Measurements from ENCODE around the gene PLXNA4.

Gene PLXNA4

GRCh38 chr7:132276234-132276630 lies 300.0 kb downstream of the PLXNA4 start:
- Histone ChIP-seq H3K27ac (ENCODE audit: insufficient read depth, low read depth, low read length, poor library complexity, severe bottlenecking) (no peak overlapping the region), H3K4me3 (ENCODE audit: insufficient read depth, low read depth, low read length) (no peak overlapping the region), H3K36me3 (ENCODE audit: control insufficient read depth, insufficient read depth, low read length) (no peaks in the 10 kb centered on the region), H3K9me3 (ENCODE audit: control insufficient read depth, low read length) (no peaks in the 10 kb centered on the region), H3K27me3 (ENCODE audit: control insufficient read depth, insufficient read depth, low read length, poor library complexity, severe bottlenecking) (no peaks in the 10 kb centered on the region), H3K4me1 (ENCODE audit: control insufficient read depth, insufficient read depth, low read length) (peaks cover 5% of the 10 kb centered on the region)
- WGBS, 2 experiments, result 62% methylated on average over 3 of the region's 3 CpGs

- WGBS, 2 experiments, result 82 to 85% methylated on average over 4 of the region's 4 CpGs
- no peak overlapping the region for H3K27ac ChIP-seq (ENCODE audit: insufficient read depth, low read depth, low read length, poor library complexity, severe bottlenecking)
- no peaks in the 10 kb centered on the region for H3K27me3 ChIP-seq (ENCODE audit: control insufficient read depth, insufficient read depth, low read length, poor library complexity, severe bottlenecking)
- no peaks in the 10 kb centered on the region for H3K36me3 ChIP-seq (ENCODE audit: control insufficient read depth, insufficient read depth, low read length)
- no peaks in the 10 kb centered on the region for H3K9me3 ChIP-seq (ENCODE audit: control insufficient read depth, low read length)
- peaks cover 5% of the 10 kb centered on the region for H3K4me1 ChIP-seq (ENCODE audit: control insufficient read depth, insufficient read depth, low read length)
- no peak overlapping the region for H3K4me3 ChIP-seq (ENCODE audit: insufficient read depth, low read depth, low read length)
Observed at GRCh38 chr7:132275416-132276233, 300.6 kb downstream of the PLXNA4 start.

GRCh38 chr7:132272763-132273371 lies 303.4 kb downstream of the PLXNA4 start:
- H3K27me3 ChIP-seq (ENCODE audit: control insufficient read depth, insufficient read depth, low read length, poor library complexity, severe bottlenecking), result no peaks in the 10 kb centered on the region
- no peak overlapping the region for H3K4me3 ChIP-seq (ENCODE audit: insufficient read depth, low read depth, low read length)
- WGBS, 2 experiments, result 88 to 89% methylated on average over 9 of the region's 9 CpGs
- H3K4me1 ChIP-seq (ENCODE audit: control insufficient read depth, insufficient read depth, low read length), result peaks cover 5% of the 10 kb centered on the region
- H3K27ac ChIP-seq (ENCODE audit: insufficient read depth, low read depth, low read length, poor library complexity, severe bottlenecking), result no peak overlapping the region
- H3K9me3 ChIP-seq (ENCODE audit: control insufficient read depth, low read length), result no peaks in the 10 kb centered on the region
- H3K36me3 ChIP-seq (ENCODE audit: control insufficient read depth, insufficient read depth, low read length), result no peaks in the 10 kb centered on the region

GRCh38 chr7:132270517-132270916 lies 305.8 kb downstream of the PLXNA4 start:
- Histone ChIP-seq H3K36me3 (ENCODE audit: control insufficient read depth, insufficient read depth, low read length) (no peaks in the 10 kb centered on the region), H3K27ac (ENCODE audit: insufficient read depth, low read depth, low read length, poor library complexity, severe bottlenecking) (no peak overlapping the region), H3K9me3 (ENCODE audit: control insufficient read depth, low read length) (no peaks in the 10 kb centered on the region), H3K4me3 (ENCODE audit: insufficient read depth, low read depth, low read length) (no peak overlapping the region), H3K27me3 (ENCODE audit: control insufficient read depth, insufficient read depth, low read length, poor library complexity, severe bottlenecking) (no peaks in the 10 kb centered on the region), H3K4me1 (ENCODE audit: control insufficient read depth, insufficient read depth, low read length) (peaks cover 3% of the 10 kb centered on the region)
- WGBS, 2 experiments, result 50 to 73% methylated on average over 1 of the region's 2 CpGs

GRCh38 chr7:132269718-132270117 lies 306.6 kb downstream of the PLXNA4 start:
- Histone ChIP-seq H3K9me3 (ENCODE audit: control insufficient read depth, low read length) (no peaks in the 10 kb centered on the region), H3K27ac (ENCODE audit: insufficient read depth, low read depth, low read length, poor library complexity, severe bottlenecking) (no peak overlapping the region), H3K27me3 (ENCODE audit: control insufficient read depth, insufficient read depth, low read length, poor library complexity, severe bottlenecking) (no peaks in the 10 kb centered on the region), H3K36me3 (ENCODE audit: control insufficient read depth, insufficient read depth, low read length) (no peaks in the 10 kb centered on the region), H3K4me3 (ENCODE audit: insufficient read depth, low read depth, low read length) (no peak overlapping the region), H3K4me1 (ENCODE audit: control insufficient read depth, insufficient read depth, low read length) (no peaks in the 10 kb centered on the region)
- WGBS, 2 experiments, result 63 to 65% methylated on average over 5 of the region's 5 CpGs

- H3K4me1 ChIP-seq (ENCODE audit: control insufficient read depth, insufficient read depth, low read length), result no peaks in the 10 kb centered on the region
- H3K36me3 ChIP-seq (ENCODE audit: control insufficient read depth, insufficient read depth, low read length), result no peaks in the 10 kb centered on the region
- H3K27me3 ChIP-seq (ENCODE audit: control insufficient read depth, insufficient read depth, low read length, poor library complexity, severe bottlenecking), result no peaks in the 10 kb centered on the region
- H3K27ac ChIP-seq (ENCODE audit: insufficient read depth, low read depth, low read length, poor library complexity, severe bottlenecking), result no peak overlapping the region
- 89 to 92% methylated on average over 4 of the region's 4 CpGs for WGBS, 2 experiments
- no peak overlapping the region for H3K4me3 ChIP-seq (ENCODE audit: insufficient read depth, low read depth, low read length)
- H3K9me3 ChIP-seq (ENCODE audit: control insufficient read depth, low read length), result no peaks in the 10 kb centered on the region
Observed at GRCh38 chr7:132263151-132263550, 313.1 kb downstream of the PLXNA4 start.

GRCh38 chr7:132262160-132262470 lies 314.2 kb downstream of the PLXNA4 start:
- Histone ChIP-seq H3K9me3 (ENCODE audit: control insufficient read depth, low read length) (no peaks in the 10 kb centered on the region), H3K27me3 (ENCODE audit: control insufficient read depth, insufficient read depth, low read length, poor library complexity, severe bottlenecking) (no peaks in the 10 kb centered on the region), H3K4me1 (ENCODE audit: control insufficient read depth, insufficient read depth, low read length) (no peaks in the 10 kb centered on the region), H3K27ac (ENCODE audit: insufficient read depth, low read depth, low read length, poor library complexity, severe bottlenecking) (no peak overlapping the region), H3K36me3 (ENCODE audit: control insufficient read depth, insufficient read depth, low read length) (no peaks in the 10 kb centered on the region), H3K4me3 (ENCODE audit: insufficient read depth, low read depth, low read length) (no peak overlapping the region)
- 91 to 99% methylated on average over 6 of the region's 6 CpGs for WGBS, 2 experiments

- Histone ChIP-seq H3K27me3 (ENCODE audit: control insufficient read depth, insufficient read depth, low read length, poor library complexity, severe bottlenecking) (no peaks in the 10 kb centered on the region), H3K9me3 (ENCODE audit: control insufficient read depth, low read length) (no peaks in the 10 kb centered on the region), H3K4me3 (ENCODE audit: insufficient read depth, low read depth, low read length) (no peak overlapping the region), H3K4me1 (ENCODE audit: control insufficient read depth, insufficient read depth, low read length) (no peaks in the 10 kb centered on the region), H3K36me3 (ENCODE audit: control insufficient read depth, insufficient read depth, low read length) (no peaks in the 10 kb centered on the region), H3K27ac (ENCODE audit: insufficient read depth, low read depth, low read length, poor library complexity, severe bottlenecking) (no peak overlapping the region)
- 90% methylated on average over 10 of the region's 10 CpGs for WGBS, 2 experiments
Observed at GRCh38 chr7:132261327-132262159, 314.7 kb downstream of the PLXNA4 start.

- Histone ChIP-seq H3K36me3 (ENCODE audit: control insufficient read depth, insufficient read depth, low read length) (no peaks in the 10 kb centered on the region), H3K9me3 (ENCODE audit: control insufficient read depth, low read length) (no peaks in the 10 kb centered on the region), H3K4me3 (ENCODE audit: insufficient read depth, low read depth, low read length) (no peak overlapping the region), H3K4me1 (ENCODE audit: control insufficient read depth, insufficient read depth, low read length) (no peaks in the 10 kb centered on the region), H3K27me3 (ENCODE audit: control insufficient read depth, insufficient read depth, low read length, poor library complexity, severe bottlenecking) (no peaks in the 10 kb centered on the region), H3K27ac (ENCODE audit: insufficient read depth, low read depth, low read length, poor library complexity, severe bottlenecking) (no peak overlapping the region)
- WGBS, 2 experiments, result 93 to 94% methylated on average over 7 of the region's 7 CpGs
Observed at GRCh38 chr7:132258231-132258630, 318.0 kb downstream of the PLXNA4 start.

GRCh38 chr7:132257253-132257652 lies 319.0 kb downstream of the PLXNA4 start:
- H3K27me3 ChIP-seq (ENCODE audit: control insufficient read depth, insufficient read depth, low read length, poor library complexity, severe bottlenecking), result no peaks in the 10 kb centered on the region
- no peaks in the 10 kb centered on the region for H3K4me1 ChIP-seq (ENCODE audit: control insufficient read depth, insufficient read depth, low read length)
- H3K27ac ChIP-seq (ENCODE audit: insufficient read depth, low read depth, low read length, poor library complexity, severe bottlenecking), result no peak overlapping the region
- no peaks in the 10 kb centered on the region for H3K36me3 ChIP-seq (ENCODE audit: control insufficient read depth, insufficient read depth, low read length)
- H3K9me3 ChIP-seq (ENCODE audit: control insufficient read depth, low read length), result no peaks in the 10 kb centered on the region
- 94% methylated on average over 1 of the region's 1 CpG for WGBS, 2 experiments
- no peak overlapping the region for H3K4me3 ChIP-seq (ENCODE audit: insufficient read depth, low read depth, low read length)

Data from ectodermal cell (in vitro differentiated cells).